Astrocyte (in vitro differentiated cells and primary cell): Measurements from ENCODE around the gene TAX1BP3. TPM values are rescaled to one million over a fixed set of nuclear protein-coding genes. Genes with fewer than 3 reads are reported as not detected.

Experiments used
- DNase-seq: peaks from one replicate; pipeline ENCODE4 v3.0.0-alpha.2; 2010; ENCODE audit warnings: low read depth
- FAIRE-seq: peaks from 2 replicates; lab custom pipeline; 2011; peaks lifted over from hg19 to GRCh38; lab: Jason Lieb, UNC
- H2AFZ ChIP-seq: 2 replicates; pipeline ENCODE4 v1.6.0; 2012; ENCODE audit warnings: low read depth, low read length, inconsistent platforms
- H3K27ac ChIP-seq: 2 replicates; pipeline ENCODE4 v1.5.1; 2011; ENCODE audit warnings: low read depth, low read length, inconsistent platforms
- H3K27me3 ChIP-seq: 2 replicates; pipeline ENCODE4 v1.6.0; 2011; ENCODE audit warnings: low read length, inconsistent platforms; ENCODE audit not compliant: insufficient read depth
- H3K36me3 ChIP-seq: 2 replicates; pipeline ENCODE4 v1.5.1; 2011; ENCODE audit warnings: low read length, inconsistent platforms; ENCODE audit not compliant: insufficient read depth
- H3K4me1 ChIP-seq: 2 replicates; pipeline ENCODE4 v1.5.1; 2011; ENCODE audit warnings: low read length, inconsistent platforms; ENCODE audit not compliant: insufficient read depth
- H3K4me2 ChIP-seq: 2 replicates; pipeline ENCODE4 v1.6.0; 2012; ENCODE audit warnings: low read length, inconsistent platforms
- H3K4me3 ChIP-seq: 2 replicates; pipeline ENCODE4 v1.5.1; 2011; ENCODE audit warnings: low read depth, mild to moderate bottlenecking, low read length, inconsistent platforms; ENCODE audit not compliant: insufficient read depth
- H3K79me2 ChIP-seq: 2 replicates; pipeline ENCODE4 v1.6.0; 2012; ENCODE audit warnings: mild to moderate bottlenecking, low read length, inconsistent platforms; ENCODE audit not compliant: insufficient read depth
- H3K9ac ChIP-seq: 2 replicates; pipeline ENCODE4 v1.6.0; 2012; ENCODE audit warnings: mild to moderate bottlenecking, low read length, inconsistent platforms
- H3K9me3 ChIP-seq: 2 replicates; pipeline ENCODE4 v1.5.1; 2012; ENCODE audit warnings: low read depth, mild to moderate bottlenecking, low read length, inconsistent platforms; ENCODE audit not compliant: insufficient read depth
- H4K20me1 ChIP-seq: 2 replicates; pipeline ENCODE4 v1.6.0; 2012; ENCODE audit warnings: low read length, inconsistent platforms; ENCODE audit not compliant: insufficient read depth
- H3K27ac Mint-ChIP-seq: one replicate; pipeline ENCODE4 v1.8.0; 2021; ENCODE audit warnings: mild to moderate bottlenecking, mixed read lengths; ENCODE audit not compliant: unreplicated experiment
- H3K27me3 Mint-ChIP-seq: one replicate; pipeline ENCODE4 v1.8.0; 2021; ENCODE audit warnings: low read depth, mixed read lengths; ENCODE audit not compliant: unreplicated experiment
- H3K36me3 Mint-ChIP-seq: one replicate; pipeline ENCODE4 v1.8.0; 2021; ENCODE audit warnings: low read depth, mixed read lengths; ENCODE audit not compliant: unreplicated experiment
- H3K4me1 Mint-ChIP-seq: one replicate; pipeline ENCODE4 v1.8.0; 2021; ENCODE audit warnings: low read depth, mixed read lengths; ENCODE audit not compliant: unreplicated experiment
- H3K4me3 Mint-ChIP-seq: one replicate; pipeline ENCODE4 v1.8.0; 2021; ENCODE audit warnings: mild to moderate bottlenecking, moderate library complexity, mixed read lengths; ENCODE audit not compliant: unreplicated experiment
- H3K9me3 Mint-ChIP-seq: one replicate; pipeline ENCODE4 v1.8.0; 2021; ENCODE audit warnings: mild to moderate bottlenecking, mixed read lengths; ENCODE audit not compliant: unreplicated experiment
- CTCF ChIP-seq: IDR thresholded peaks from 2 replicates; pipeline ENCODE4 v1.5.1; 2011; ENCODE audit warnings: low read depth, mild to moderate bottlenecking, inconsistent platforms, low read length, moderate library complexity; ENCODE audit not compliant: insufficient read depth
- EZH2 ChIP-seq: IDR thresholded peaks from 2 replicates; pipeline ENCODE4 v1.6.1; 2012; ENCODE audit warnings: mild to moderate bottlenecking, low read length, inconsistent platforms; ENCODE audit not compliant: insufficient read depth
- total RNA-seq: library from RNA; stranded (reverse); gene quantifications from 2 replicates; pipeline ENCODE4 v1.2.1, GENCODE V29; 2021

Gene TAX1BP3
- total RNA-seq, 1 donor from 2014 or later, result 194 TPM

GRCh38 chr17:3666516-3666915 is 1.9 kb downstream of the TAX1BP3 start:
- H3K36me3 ChIP-seq, result peaks cover 17% of the 10 kb centered on the region
- FAIRE-seq, result no peak
- H3K27me3 Mint-ChIP-seq, result no peaks in the 10 kb centered on the region
- H3K4me3 ChIP-seq, result peak overlapping the region; percentile 95
- peaks cover 79% of the 10 kb centered on the region for H4K20me1 ChIP-seq
- DNase-seq, result no peak
- no peak overlapping the region for H2AFZ ChIP-seq
- no peaks in the 10 kb centered on the region for H3K9me3 ChIP-seq
- peaks cover 21% of the 10 kb centered on the region for H3K4me1 Mint-ChIP-seq
- no peak overlapping the region for H3K27ac Mint-ChIP-seq
- H3K36me3 Mint-ChIP-seq, result peaks cover 6% of the 10 kb centered on the region
- no peak for TF ChIP-seq CTCF
- no peak for TF ChIP-seq EZH2
- peaks cover 18% of the 10 kb centered on the region for H3K4me1 ChIP-seq
- H3K9me3 Mint-ChIP-seq, result no peaks in the 10 kb centered on the region
- peak overlapping the region; percentile 100 for H3K4me2 ChIP-seq
- H3K9ac ChIP-seq, result peak overlapping the region; percentile 98
- H3K27me3 ChIP-seq, result no peaks in the 10 kb centered on the region
- H3K4me3 Mint-ChIP-seq, result peak overlapping the region; percentile 93
- H3K79me2 ChIP-seq, result peaks cover 76% of the 10 kb centered on the region
- peak overlapping the region; percentile 8 for H3K27ac ChIP-seq

- Histone ChIP-seq H4K20me1 (peaks cover 86% of the 10 kb centered on the region), H2AFZ (no peak overlapping the region), H3K9me3 (no peaks in the 10 kb centered on the region), H3K9ac (peak overlapping the region; percentile 8), H3K27ac (no peak overlapping the region), H3K36me3 (peaks cover 17% of the 10 kb centered on the region), H3K4me1 (peaks cover 18% of the 10 kb centered on the region), H3K79me2 (peaks cover 76% of the 10 kb centered on the region), H3K27me3 (no peaks in the 10 kb centered on the region), H3K4me3 (no peak overlapping the region), H3K4me2 (peak overlapping the region; percentile 100)
- DNase-seq (no peak), FAIRE-seq (no peak)
- Mint-ChIP-seq H3K36me3 (peaks cover 6% of the 10 kb centered on the region), H3K4me1 (peaks cover 21% of the 10 kb centered on the region), H3K27ac (no peak overlapping the region), H3K9me3 (no peaks in the 10 kb centered on the region), H3K4me3 (peak overlapping the region; percentile 93), H3K27me3 (no peaks in the 10 kb centered on the region)
- no peak for TF ChIP-seq EZH2
- TF ChIP-seq CTCF, result no peak
These were observed 2.5 kb downstream of the TAX1BP3 start for GRCh38 chr17:3665834-3666233.

- FAIRE-seq, result no peak
- Mint-ChIP-seq H3K4me1 (peaks cover 26% of the 10 kb centered on the region), H3K27ac (no peak overlapping the region)
These were observed 5.0 kb downstream of the TAX1BP3 start for GRCh38 chr17:3663102-3664011.

More at GRCh38 chr17:3663102-3664011, 5.0 kb downstream of the TAX1BP3 start:
- Histone ChIP-seq H4K20me1 (peaks cover 84% of the 10 kb centered on the region), H3K36me3 (peaks cover 17% of the 10 kb centered on the region), H2AFZ (no peak overlapping the region), H3K9me3 (no peaks in the 10 kb centered on the region), H3K4me1 (peaks cover 30% of the 10 kb centered on the region), H3K4me3 (no peak overlapping the region), H3K79me2 (peaks cover 54% of the 10 kb centered on the region), H3K27me3 (no peaks in the 10 kb centered on the region), H3K27ac (no peak overlapping the region), H3K9ac (no peak overlapping the region), H3K4me2 (no peak overlapping the region)
- H3K27me3 Mint-ChIP-seq, result no peaks in the 10 kb centered on the region
- H3K36me3 Mint-ChIP-seq, result peaks cover 6% of the 10 kb centered on the region
- H3K4me3 Mint-ChIP-seq, result no peak overlapping the region
- TF ChIP-seq CTCF (no peak), EZH2 (no peak)
- no peak for DNase-seq
- no peaks in the 10 kb centered on the region for H3K9me3 Mint-ChIP-seq
